GM03348 (cell line): ENCODE measurements around the gene FZD2.

ENCODE experiments used
- DNase-seq: peaks from one replicate; pipeline ENCODE4 v3.0.0; 2012; ENCODE audit warnings: low spot score

FZD2 gene

DNA sequence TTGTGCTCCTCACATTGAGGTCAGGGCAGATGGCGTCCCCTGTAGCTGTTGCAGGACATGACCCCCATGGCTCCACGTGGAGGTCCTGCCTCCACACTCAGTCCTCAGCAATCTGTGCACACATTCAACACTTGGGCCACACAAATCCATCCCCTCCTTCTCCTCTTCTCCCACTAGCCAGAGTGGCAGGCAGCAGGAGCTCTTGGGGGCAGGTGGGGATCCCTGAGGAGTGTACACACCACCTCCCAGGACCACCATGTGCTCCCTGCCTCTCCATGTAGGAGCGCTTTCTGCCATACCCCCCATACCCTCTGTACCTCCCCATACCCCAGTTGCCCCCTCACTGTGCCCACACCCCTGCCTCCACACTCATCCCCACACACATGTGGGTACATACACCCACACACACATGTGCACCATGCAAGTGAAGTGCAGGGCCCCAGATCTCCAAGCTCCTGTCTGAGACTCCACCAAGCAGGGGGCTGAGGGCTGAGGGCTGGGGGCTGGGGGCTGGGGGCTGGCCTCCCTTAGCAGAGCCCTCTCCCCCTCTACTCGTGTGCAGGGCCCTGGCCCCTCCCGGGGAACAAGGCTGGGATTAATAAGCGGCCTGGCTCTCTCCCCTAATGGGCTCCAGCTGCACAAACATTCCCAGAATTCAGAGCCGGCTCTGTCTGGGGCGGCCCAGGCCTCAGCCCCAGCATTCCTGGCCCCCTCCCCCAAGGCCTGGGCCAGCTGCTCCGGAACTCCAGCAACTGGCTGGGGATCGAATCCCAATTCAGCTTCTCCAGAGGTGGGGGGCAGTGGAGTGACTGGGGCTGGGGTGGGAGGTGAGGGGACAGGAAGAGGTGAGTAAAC lies 50.8 kb downstream of the FZD2 start:
- peak; percentile 95 for DNase-seq

DNA sequence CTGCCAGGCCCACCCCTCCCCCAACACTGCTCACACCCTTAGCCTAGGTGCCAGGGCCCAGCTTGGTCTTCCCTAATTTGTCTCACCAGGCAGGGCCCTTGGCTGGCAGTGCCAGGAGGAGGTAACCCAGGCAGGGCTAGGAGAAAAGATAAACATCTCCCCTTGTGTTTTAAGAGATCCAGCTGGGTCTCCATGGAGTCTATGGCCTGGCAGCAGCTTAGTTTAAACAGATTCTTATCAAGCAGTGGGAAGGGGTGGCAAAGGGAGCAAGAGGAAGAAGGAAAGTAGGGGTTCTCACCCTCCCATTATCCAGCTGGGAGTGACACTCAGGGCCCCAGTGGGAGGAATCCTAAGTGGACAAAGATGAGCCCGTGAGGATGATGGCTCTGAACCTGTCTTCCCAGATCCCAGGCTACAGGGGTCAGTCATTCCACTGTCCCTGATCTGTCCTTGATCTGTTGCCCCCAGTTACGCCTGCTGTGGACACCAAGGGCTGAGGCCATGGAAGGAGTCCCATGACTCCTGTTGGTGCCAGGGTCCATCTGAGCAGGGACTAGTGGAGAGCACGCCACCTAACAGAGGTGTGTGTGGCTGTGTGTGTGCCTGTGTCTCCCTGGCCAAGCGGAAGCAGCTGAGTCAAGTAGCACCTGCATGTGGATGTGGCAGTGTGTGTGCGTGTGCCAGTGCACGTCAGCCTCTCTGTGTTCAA lies 51.6 kb downstream of the FZD2 start:
- no peak for DNase-seq

DNA sequence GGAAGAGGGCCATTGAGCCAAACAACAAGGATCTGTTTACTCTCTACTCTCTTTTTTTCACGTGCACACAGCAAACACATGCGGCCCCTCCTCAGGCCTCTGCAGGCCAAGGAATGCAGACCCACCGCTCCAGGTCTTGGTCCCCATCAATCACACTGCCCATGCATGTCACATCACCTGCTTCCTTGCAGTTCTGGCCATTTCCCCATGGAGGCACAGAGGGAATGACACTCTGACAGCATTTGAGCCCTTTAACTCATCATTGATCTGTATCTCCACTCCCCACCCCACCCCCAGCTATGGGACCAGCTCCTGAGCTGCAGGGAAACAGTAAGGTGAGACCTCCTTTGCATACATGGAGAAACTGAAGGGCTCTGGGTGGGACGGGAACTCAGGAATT lies 53.0 kb downstream of the FZD2 start:
- no peak for DNase-seq
